ENCODE data around the gene MRPL36.
"Not testable (repeated sequence)": the region's sequence is repeated elsewhere in the genome, so short reads cannot be mapped to it uniquely, and the experiment has no call there.

MRPL36 gene

DNA sequence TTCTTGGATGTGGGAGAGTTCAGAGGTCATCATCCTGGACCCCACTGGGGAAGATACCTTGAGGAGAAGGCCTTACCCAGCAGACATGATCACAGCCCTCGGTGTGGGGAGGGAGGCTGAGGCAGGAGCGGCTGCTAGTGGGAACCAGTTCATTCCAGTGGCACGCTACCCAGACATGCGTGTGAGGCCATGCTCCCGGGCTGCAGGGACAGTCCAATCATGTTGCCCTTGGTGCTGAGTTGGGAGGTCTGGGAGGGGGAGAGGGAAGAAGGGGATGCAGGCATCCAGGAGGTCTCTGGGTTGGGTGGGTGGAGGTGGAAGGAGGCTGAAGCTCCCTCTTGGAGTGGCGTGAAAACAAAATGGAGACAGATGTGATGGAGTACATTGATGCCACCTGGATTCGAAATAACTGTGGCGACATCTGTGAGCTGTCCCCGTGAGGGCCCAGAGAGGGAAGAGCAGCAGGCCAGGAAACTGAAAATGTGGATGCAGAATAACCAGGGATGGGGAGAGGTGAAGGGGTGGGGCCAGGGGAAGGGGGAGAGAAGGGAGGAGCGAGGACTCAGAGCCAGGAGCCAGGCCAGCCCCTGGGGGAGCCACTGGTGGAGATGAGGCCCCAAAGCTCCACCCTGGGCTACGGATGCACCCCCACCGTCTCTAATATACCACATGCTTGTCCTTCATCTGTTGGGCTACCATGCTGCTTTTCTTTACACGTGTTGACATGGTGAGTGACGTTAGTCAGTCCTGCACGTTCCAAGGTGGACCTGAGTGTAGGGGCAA is 17.8 kb upstream of the MRPL36 start:
- DNase-seq (ENCODE audit: low spot score): peak; percentile 36
- TF ChIP-seq, protein P1, sequence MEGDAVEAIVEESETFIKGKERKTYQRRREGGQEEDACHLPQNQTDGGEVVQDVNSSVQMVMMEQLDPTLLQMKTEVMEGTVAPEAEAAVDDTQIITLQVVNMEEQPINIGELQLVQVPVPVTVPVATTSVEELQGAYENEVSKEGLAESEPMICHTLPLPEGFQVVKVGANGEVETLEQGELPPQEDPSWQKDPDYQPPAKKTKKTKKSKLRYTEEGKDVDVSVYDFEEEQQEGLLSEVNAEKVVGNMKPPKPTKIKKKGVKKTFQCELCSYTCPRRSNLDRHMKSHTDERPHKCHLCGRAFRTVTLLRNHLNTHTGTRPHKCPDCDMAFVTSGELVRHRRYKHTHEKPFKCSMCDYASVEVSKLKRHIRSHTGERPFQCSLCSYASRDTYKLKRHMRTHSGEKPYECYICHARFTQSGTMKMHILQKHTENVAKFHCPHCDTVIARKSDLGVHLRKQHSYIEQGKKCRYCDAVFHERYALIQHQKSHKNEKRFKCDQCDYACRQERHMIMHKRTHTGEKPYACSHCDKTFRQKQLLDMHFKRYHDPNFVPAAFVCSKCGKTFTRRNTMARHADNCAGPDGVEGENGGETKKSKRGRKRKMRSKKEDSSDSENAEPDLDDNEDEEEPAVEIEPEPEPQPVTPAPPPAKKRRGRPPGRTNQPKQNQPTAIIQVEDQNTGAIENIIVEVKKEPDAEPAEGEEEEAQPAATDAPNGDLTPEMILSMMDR (IDR thresholded peaks at IDR 0.05): no peak
- Histone ChIP-seq H3K27ac (no peak overlapping the region), H3K4me3 (no peak overlapping the region)

DNA sequence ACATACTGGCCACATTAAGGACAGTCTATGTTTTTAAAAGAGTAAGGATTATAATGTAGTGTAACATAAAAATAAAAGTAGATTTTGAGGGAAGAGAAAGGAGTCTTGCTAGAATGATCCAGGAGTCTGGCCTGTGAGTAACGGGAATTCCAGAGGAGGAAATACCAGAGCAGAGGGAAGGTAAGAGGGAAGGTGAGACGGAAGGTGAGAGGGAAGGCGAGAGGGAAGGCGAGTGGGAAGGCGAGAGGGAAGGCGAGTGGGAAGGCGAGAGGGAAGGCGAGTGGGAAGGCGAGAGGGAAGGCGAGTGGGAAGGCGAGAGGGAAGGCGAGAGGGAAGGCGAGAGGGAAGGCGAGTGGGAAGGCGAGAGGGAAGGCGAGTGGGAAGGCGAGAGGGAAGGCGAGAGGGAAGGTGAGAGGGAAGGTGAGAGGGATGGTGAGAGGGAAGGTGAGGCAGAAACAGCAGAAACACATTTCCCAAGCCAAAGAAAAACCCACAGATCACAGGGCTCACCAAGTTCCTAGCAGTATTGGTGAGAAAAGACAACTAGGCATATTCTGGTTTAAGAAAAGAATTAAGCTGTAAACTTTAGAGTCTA is 17.0 kb upstream of the MRPL36 start:
- not testable (repeated sequence) for DNase-seq (ENCODE audit: low spot score); H3K27ac ChIP-seq; H3K4me3 ChIP-seq

DNA sequence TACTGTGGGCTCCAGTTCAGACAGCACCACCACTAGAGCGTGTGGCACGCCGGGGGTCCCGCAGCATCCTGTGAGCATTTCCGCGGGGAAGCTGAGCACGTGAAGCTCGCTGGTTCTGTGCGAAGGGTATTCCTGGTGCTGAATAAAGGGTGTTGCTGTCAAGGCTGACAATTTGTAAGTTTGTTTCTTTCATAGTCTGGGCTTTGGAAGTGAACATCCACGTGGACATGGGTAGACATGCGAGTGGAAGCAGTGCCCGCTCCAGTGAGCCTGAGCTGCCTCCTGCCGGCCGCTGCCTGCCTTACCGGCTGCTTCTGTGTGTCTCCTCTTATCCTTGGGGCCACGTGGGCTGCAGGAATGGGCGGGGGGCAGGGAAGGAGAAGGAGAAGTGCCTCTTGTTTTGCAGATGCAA is 16.2 kb upstream of the MRPL36 start:
- DNase-seq (ENCODE audit: low spot score): peak; percentile 50
- Histone ChIP-seq H3K4me3 (no peak overlapping the region), H3K27ac (no peak overlapping the region)
- TF ChIP-seq, protein P1 (IDR thresholded peaks at IDR 0.05): no peak

DNA sequence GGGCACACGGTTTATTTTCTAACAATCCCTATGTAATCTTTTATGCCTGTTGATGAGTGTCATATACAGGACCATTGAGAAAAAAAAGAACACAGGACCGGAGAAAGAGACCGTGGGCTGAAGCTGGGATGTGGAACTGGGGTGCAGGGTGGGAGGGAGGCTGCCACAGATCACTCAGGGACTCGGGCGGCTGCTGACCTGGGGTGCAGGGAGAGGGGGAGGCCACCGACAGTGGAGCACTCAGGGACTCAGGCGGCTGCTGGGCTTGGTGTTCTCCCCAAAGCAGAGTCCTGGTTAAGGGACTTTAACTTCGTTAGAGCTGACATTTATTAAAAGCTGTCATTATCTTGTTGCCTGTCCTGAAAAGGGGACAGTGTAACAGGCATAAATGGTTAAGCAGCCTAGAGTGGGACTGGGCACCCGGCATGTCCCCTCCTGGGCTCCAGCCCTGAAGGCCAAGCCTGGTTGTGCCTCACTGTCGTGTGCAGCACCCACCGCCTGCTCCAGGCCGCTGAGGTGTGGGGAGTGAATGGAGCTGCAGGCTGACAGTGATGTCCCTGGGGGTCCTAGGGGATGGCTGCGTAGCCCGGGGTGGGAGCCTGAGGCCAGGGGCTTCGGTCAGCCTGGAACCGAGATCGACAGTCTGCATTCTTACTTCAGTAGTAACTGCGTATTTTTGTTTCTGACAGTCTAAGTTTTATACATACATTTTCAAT is 15.6 kb upstream of the MRPL36 start:
- DNase-seq (ENCODE audit: low spot score): no peak
- Histone ChIP-seq H3K4me3 (no peak overlapping the region), H3K27ac (no peak overlapping the region)
- TF ChIP-seq, protein P1 (IDR thresholded peaks at IDR 0.05): no peak

DNA sequence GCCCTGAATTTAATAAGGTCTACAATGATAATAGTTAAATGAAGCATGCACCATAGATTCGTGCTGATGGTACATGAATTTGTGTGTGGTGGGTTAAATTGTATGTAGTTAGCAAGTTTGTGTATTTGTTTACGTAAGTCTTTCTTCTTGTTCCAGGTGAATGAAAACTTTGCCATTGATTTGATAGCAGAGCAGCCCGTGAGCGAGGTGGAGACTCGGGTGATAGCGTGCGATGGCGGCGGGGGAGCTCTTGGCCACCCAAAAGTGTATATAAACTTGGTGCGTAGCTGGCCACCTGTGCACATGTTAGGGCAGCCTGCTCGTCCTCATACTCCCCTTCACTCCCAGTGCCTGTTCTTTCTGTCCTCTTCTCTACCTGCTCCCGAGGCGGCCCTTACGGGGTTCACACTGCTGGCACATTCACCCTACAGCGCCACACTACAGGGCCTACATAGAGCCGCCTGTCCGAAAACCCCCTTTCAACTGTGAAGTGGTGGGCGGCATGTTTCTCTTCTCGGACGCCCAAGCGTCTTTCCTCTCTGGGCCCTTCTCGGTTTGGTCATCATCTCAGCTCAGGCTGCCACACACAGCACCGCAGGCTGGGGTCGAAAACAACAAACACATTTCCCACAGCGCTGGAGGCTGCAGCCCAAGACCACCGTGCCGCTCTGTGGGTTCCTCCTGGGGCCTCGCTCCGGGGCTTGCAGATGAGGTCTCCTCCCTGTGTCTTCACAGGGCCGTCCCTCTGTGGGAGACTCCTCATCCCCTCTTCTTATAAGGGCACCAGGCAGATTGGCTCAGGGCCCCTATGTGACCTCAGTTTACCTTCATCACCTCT is 14.8 kb upstream of the MRPL36 start:
- DNase-seq (ENCODE audit: low spot score): no peak
- Histone ChIP-seq H3K27ac (no peak overlapping the region), H3K4me3 (no peak overlapping the region)
- TF ChIP-seq, protein P1 (IDR thresholded peaks at IDR 0.05): no peak

DNA sequence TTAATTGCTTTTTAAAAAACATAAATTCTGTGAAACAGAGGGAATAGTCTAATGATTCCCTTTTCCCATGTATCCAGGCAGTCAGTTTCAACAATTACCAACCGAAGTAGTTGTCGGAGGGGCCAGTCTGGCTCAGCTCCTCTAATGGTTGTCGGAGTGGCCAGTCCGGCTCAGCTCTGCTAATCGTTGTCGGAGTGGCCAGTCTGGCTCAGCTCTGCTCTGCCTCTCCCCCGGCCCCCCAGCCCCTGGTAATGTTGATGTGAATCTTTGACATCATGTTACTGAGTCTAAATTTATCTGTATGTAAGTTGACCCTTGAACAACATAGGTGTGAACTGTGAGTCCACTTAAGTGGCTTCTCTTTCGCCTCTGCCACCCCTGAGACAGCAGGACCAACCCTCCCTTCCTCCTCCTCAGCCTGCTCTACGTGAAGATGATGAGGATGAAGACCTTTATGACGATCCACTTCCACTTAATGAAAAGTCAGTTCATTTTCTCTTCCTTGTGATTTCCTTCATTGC is 11.0 kb upstream of the MRPL36 start:
- no peak for DNase-seq (ENCODE audit: low spot score)
- Histone ChIP-seq H3K27ac (no peak overlapping the region), H3K4me3 (no peak overlapping the region)
- TF ChIP-seq, protein P1 (IDR thresholded peaks at IDR 0.05): no peak

Measured in coronary artery (tissue), 2 donors.